Panc1 (cell line): ENCODE data around the gene MXD3.
"Not testable (repeated sequence)": the region's sequence is repeated elsewhere in the genome, so short reads cannot be mapped to it uniquely, and the experiment has no call there.

ENCODE experiments used
- POLR2AphosphoS5 ChIP-seq: IDR thresholded peaks from 2 replicates; pipeline ENCODE4 v1.6.1; 2012; ENCODE audit warnings: mild to moderate bottlenecking, low read depth, low read length, moderate library complexity
- REST ChIP-seq, 2 experiments: IDR thresholded peaks; 2 replicates each; pipeline ENCODE4 v1.6.1; 2011 to 2012; ENCODE audit warnings: low read depth in 2 of 2, control low read depth in 1 of 2, low read length in 1 of 2, mild to moderate bottlenecking in 1 of 2, moderate library complexity in 1 of 2; ENCODE audit not compliant: insufficient read depth in 1 of 2
- SIN3A ChIP-seq: IDR thresholded peaks from 2 replicates; pipeline ENCODE4 v1.6.1; 2012; ENCODE audit warnings: low read depth, mild to moderate bottlenecking, low read length, moderate library complexity, borderline replicate concordance; ENCODE audit not compliant: insufficient read depth
- TCF7L2 ChIP-seq: IDR thresholded peaks from 2 replicates; pipeline ENCODE4 v1.6.1; 2011; ENCODE audit warnings: mild to moderate bottlenecking, low read depth, low read length, inconsistent platforms
- TF ChIP-seq, protein P1 (sequence below): fragments of 450-650 bp; IDR thresholded peaks from 2 replicates; pipeline ENCODE4 v1.5.1; 2017; ENCODE audit warnings: mild to moderate bottlenecking

DNA sequence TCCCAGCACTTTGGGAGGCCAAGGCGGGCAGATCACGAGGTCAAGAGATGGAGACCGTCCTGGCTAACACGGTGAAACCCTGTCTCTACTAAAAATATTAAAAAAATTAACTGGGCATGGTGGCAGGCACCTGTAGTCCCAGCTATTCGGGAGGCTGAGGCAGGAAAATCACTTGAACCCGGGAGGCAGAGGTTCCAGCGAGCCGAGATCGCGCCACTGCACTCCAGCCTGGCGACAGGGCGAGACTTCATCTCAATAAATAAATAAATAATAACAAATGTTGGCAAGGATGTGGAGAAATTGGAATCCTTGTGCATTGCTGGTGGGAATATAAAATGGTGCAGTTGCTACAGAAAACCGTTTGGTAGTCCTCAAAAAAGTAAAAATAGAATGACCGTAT is 31.3 kb upstream of the MXD3 start:
- not testable (repeated sequence) for TF ChIP-seq POLR2AphosphoS5; REST (IDR thresholded peaks at IDR 0.05; ENCODE audit: insufficient read depth in 1 of 2, low read depth in 2 of 2, low read length in 1 of 2); TCF7L2; SIN3A
- TF ChIP-seq, protein P1, sequence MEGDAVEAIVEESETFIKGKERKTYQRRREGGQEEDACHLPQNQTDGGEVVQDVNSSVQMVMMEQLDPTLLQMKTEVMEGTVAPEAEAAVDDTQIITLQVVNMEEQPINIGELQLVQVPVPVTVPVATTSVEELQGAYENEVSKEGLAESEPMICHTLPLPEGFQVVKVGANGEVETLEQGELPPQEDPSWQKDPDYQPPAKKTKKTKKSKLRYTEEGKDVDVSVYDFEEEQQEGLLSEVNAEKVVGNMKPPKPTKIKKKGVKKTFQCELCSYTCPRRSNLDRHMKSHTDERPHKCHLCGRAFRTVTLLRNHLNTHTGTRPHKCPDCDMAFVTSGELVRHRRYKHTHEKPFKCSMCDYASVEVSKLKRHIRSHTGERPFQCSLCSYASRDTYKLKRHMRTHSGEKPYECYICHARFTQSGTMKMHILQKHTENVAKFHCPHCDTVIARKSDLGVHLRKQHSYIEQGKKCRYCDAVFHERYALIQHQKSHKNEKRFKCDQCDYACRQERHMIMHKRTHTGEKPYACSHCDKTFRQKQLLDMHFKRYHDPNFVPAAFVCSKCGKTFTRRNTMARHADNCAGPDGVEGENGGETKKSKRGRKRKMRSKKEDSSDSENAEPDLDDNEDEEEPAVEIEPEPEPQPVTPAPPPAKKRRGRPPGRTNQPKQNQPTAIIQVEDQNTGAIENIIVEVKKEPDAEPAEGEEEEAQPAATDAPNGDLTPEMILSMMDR: not testable (repeated sequence)
